Ascending aorta (tissue), 2 donors: ENCODE data around the gene C18orf54. TPM values are rescaled to one million over a fixed set of nuclear protein-coding genes. Genes with fewer than 3 reads are reported as not detected.
"Not testable (repeated sequence)": the region's sequence is repeated elsewhere in the genome, so short reads cannot be mapped to it uniquely, and the experiment has no call there.

Source experiments
- DNase-seq, 2 donors: peaks; one replicate each; pipeline ENCODE4 v3.0.0-alpha.2; 2019; ENCODE audit warnings: low spot score in 2 of 2
- H3K27ac ChIP-seq, 2 donors: fragments of 200-600 bp; sonication (generic); one replicate each; pipeline ENCODE4 v1.5.1; 2016 to 2017; ENCODE audit warnings: mild to moderate bottlenecking in 1 of 2
- H3K27me3 ChIP-seq: fragments of 200-600 bp; sonication (generic); one replicate; pipeline ENCODE4 v1.5.1; 2017
- H3K36me3 ChIP-seq, 2 donors: fragments of 200-600 bp; sonication (generic); one replicate each; pipeline ENCODE4 v1.5.1; 2016
- H3K4me1 ChIP-seq, 2 donors: fragments of 200-600 bp; sonication (generic); one replicate each; pipeline ENCODE4 v1.5.1; 2016 to 2017; ENCODE audit warnings: mild to moderate bottlenecking in 1 of 2
- H3K4me3 ChIP-seq, 2 donors: fragments of 200-600 bp; sonication (generic); one replicate each; pipeline ENCODE4 v1.5.1; 2016 to 2017; ENCODE audit warnings: mild to moderate bottlenecking in 1 of 2
- H3K9me3 ChIP-seq, 2 donors: fragments of 200-600 bp; sonication (generic); one replicate each; pipeline ENCODE4 v1.5.1; 2016
- intact Hi-C: fragments of 100-400 bp; cut with DNase I; formaldehyde crosslinking; loops from one replicate; pipeline ENCODE4 v1.15.1; 2023
- total RNA-seq: library from RNA; depleted of rRNA; stranded (reverse); fragments of >200 nt; gene quantifications from one replicate; pipeline ENCODE4 v1.1.0, GENCODE V29; 2016
- TF ChIP-seq, protein P1 (sequence below), 3 experiments: fragments of 200-600 bp in 2 of 3; fragments of 450-650 bp in 1 of 3; sonication (generic) in 2 of 3; IDR thresholded peaks; one replicate each; pipeline ENCODE4 v1.5.1; 2016 to 2019; ENCODE audit warnings: antibody characterized with exemption in 3 of 3, mild to moderate bottlenecking in 1 of 3, moderate library complexity in 1 of 3

C18orf54 gene
- total RNA-seq, 1 donor from 2014 or later, result 0.96 TPM

- intact Hi-C loops, result no loop called here
These were observed 23.9 kb downstream of the C18orf54 start for GRCh38 chr18:54381640-54382039.

GRCh38 chr18:54382076-54382475, 24.4 kb downstream of the C18orf54 start:
- TF ChIP-seq, protein P1, sequence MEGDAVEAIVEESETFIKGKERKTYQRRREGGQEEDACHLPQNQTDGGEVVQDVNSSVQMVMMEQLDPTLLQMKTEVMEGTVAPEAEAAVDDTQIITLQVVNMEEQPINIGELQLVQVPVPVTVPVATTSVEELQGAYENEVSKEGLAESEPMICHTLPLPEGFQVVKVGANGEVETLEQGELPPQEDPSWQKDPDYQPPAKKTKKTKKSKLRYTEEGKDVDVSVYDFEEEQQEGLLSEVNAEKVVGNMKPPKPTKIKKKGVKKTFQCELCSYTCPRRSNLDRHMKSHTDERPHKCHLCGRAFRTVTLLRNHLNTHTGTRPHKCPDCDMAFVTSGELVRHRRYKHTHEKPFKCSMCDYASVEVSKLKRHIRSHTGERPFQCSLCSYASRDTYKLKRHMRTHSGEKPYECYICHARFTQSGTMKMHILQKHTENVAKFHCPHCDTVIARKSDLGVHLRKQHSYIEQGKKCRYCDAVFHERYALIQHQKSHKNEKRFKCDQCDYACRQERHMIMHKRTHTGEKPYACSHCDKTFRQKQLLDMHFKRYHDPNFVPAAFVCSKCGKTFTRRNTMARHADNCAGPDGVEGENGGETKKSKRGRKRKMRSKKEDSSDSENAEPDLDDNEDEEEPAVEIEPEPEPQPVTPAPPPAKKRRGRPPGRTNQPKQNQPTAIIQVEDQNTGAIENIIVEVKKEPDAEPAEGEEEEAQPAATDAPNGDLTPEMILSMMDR (IDR thresholded peaks at IDR 0.05), result no peak
- Histone ChIP-seq H3K27me3 (no peaks in the 10 kb centered on the region), H3K27ac (no peak overlapping the region), H3K4me1 (no peaks in the 10 kb centered on the region), H3K4me3 (no peak overlapping the region), H3K36me3 (no peaks in the 10 kb centered on the region), H3K9me3 (no peaks in the 10 kb centered on the region)
- intact Hi-C loops, result no loop called here
- DNase-seq, result no peak

More at GRCh38 chr18:54381640-54382039, 23.9 kb downstream of the C18orf54 start:
- Histone ChIP-seq H3K4me1 (no peaks in the 10 kb centered on the region), H3K27me3 (no peaks in the 10 kb centered on the region), H3K27ac (no peak overlapping the region), H3K36me3 (no peaks in the 10 kb centered on the region), H3K9me3 (no peaks in the 10 kb centered on the region), H3K4me3 (no peak overlapping the region)
- no peak for DNase-seq
- TF ChIP-seq, protein P1 (IDR thresholded peaks at IDR 0.05), result no peak

- TF ChIP-seq, protein P1 (IDR thresholded peaks at IDR 0.05), result no peak
These were observed 25.1 kb downstream of the C18orf54 start for GRCh38 chr18:54382733-54383252.

DNA sequence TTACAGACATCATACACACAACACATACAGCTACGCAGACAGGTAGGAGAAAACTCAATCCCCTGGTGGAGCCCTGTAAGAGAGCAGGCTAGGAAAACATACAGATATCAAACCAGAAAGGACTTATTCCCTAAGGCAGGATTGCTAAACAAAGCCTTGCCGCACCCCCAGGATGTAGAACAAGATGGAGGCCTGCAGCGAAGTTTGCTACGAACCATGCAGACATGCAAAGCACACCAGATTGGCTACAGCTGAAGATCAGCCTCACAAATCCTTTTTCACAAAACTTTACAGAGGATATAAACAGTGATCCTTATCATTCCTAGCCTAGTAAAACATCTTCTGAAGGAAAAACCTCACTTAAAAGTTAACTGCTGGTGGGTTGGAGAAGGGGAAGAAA, 28.3 kb downstream of the C18orf54 start:
- Histone ChIP-seq H3K4me1 (no peaks in the 10 kb centered on the region), H3K9me3 (no peaks in the 10 kb centered on the region), H3K27ac (no peak overlapping the region), H3K36me3 (no peaks in the 10 kb centered on the region), H3K27me3 (no peaks in the 10 kb centered on the region), H3K4me3 (no peak overlapping the region)
- intact Hi-C loops, result no loop called here
- TF ChIP-seq, protein P1 (IDR thresholded peaks at IDR 0.05), result no peak
- no peak for DNase-seq

More at GRCh38 chr18:54382733-54383252, 25.1 kb downstream of the C18orf54 start:
- Histone ChIP-seq H3K4me1 (no peaks in the 10 kb centered on the region), H3K27me3 (no peaks in the 10 kb centered on the region), H3K4me3 (no peak overlapping the region), H3K9me3 (no peaks in the 10 kb centered on the region), H3K36me3 (no peaks in the 10 kb centered on the region), H3K27ac (no peak overlapping the region)
- intact Hi-C loops, result no loop called here
- no peak for DNase-seq

- DNase-seq, intact Hi-C loops, H3K27me3 ChIP-seq, H3K4me3 ChIP-seq, H3K4me1 ChIP-seq, H3K9me3 ChIP-seq, H3K27ac ChIP-seq, H3K36me3 ChIP-seq: not testable (repeated sequence)
These were observed 29.2 kb downstream of the C18orf54 start for GRCh38 chr18:54386800-54387495.

GRCh38 chr18:54387631-54388030, 29.9 kb downstream of the C18orf54 start:
- intact Hi-C loops, result no loop called here
- no peak for DNase-seq
- H3K4me1 ChIP-seq, result no peaks in the 10 kb centered on the region
- H3K36me3 ChIP-seq, result no peaks in the 10 kb centered on the region
- no peak overlapping the region for H3K27ac ChIP-seq
- H3K9me3 ChIP-seq, result no peaks in the 10 kb centered on the region
- no peaks in the 10 kb centered on the region for H3K27me3 ChIP-seq
- H3K4me3 ChIP-seq, result no peak overlapping the region
- TF ChIP-seq, protein P1 (IDR thresholded peaks at IDR 0.05), result no peak
